Left colon (tissue), 2 donors: ENCODE measurements around the gene RNF213. TPM values are rescaled to one million over a fixed set of nuclear protein-coding genes. Genes with fewer than 3 reads are reported as not detected.

Experiments
- ATAC-seq: fragments of 200-7000 bp; cut with Tn5 transposase; one replicate; pipeline ENCODE4 v1.9.1; 2020; ENCODE audit warnings: mild to moderate bottlenecking, moderate library complexity
- DNase-seq, 2 donors: peaks; one replicate each; pipeline ENCODE4 v3.0.0-alpha.2; 2020
- intact Hi-C, 2 donors: fragments of 100-400 bp; cut with DNase I in 1 of 2; cut with micrococcal nuclease in 1 of 2; formaldehyde crosslinking; loops; one replicate each; pipeline versions ENCODE4 v1.11.2 to v1.14.0; 2022; cut with DNase I, micrococcal nuclease
- total RNA-seq, 2 donors: library from RNA; stranded (reverse); fragmentation: NEBNext Ultra II Directional; extraction: Animal tissue kit (Norgen Biotek cat#: 25700); gene quantifications; one replicate each; pipeline ENCODE4 v1.2.1, GENCODE V29; 2021
- donor health status: DM: no; HTN: no; CAD: no.
- donor health status: DM: yes; HTN: yes; CAD: no.

RNF213 gene
- total RNA-seq, 2 donors from 2014 or later, result 95.9 to 142 TPM

DNA sequence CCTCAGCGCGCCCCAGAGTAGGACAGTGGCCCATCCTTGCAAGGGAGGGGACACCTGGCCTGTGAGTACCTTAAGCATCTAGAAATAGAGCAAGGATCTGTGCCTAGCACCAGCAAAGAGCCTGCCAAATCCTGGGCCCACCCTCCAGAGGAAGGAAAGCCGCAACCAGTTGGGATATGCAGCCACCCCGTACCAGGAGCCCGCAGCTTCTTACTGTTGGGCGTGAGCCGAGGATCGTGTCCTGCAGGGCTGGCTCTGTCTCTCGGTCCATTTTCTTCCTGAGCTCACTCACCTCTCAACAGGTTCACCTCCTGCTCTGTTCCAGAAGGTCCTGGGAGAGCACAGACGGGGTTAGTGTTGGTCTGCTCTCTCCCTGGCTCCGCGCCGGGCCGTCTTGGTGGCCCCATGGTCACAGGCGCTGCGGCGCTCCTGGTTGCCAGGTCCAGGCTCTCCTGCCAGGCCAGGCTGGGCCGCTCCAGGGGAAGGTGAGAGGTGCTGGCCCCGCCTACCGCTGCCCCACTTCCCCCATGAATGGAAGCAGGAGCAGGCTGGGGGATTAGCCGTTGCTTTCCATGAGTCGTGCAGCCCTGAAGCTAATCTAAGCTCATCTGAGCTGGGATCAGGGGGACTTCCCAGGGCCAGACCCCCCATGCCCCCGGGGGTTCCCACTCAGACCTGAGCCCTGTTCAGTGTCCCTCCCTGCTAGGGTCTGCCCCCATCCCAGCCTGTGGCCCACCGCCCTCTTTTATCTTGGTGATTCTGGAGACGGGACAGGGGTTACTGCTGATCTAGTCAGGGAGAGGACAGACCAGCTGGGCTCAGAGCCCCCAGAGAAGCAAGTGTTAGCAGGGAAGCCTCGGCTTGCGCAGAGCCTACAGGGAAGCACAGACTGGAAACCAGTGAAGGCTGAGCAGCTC, 167.0 kb downstream of the RNF213 start:
- DNase-seq, result no peak
- intact Hi-C loops, result loop anchor here (5.0 to 10.0 kb wide), 2 partner anchors 547 to 555 kb away; no protein-coding TSS in a partner anchor
- no peak for ATAC-seq

DNA sequence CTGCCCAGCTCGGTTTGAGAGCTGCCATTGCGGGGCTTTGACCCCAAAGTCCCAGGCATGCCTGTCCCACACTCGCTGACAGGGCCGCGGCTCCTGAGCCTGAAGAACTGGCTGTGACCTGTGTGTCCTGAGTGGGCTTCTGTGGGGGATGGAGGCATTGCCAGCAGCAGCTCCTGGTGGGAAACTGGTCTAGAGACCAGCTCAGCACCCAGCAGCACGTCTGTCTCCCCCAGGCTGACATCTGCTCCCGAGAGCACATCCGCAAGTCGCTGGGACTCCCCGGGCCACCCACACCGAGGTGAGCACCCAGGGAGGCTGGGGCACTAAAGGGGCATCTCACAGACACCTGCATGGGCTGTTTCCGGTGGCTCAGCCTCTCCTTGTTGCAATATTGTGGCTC, 167.7 kb downstream of the RNF213 start:
- ATAC-seq, result no peak
- intact Hi-C loops, result loop anchor here (5.0 to 10.0 kb wide), 2 partner anchors 546 to 554 kb away; no protein-coding TSS in a partner anchor
- DNase-seq, result no peak

GRCh38 chr17:80428796-80429195, 168.1 kb downstream of the RNF213 start:
- intact Hi-C loops, result loop anchor here (5.0 to 10.0 kb wide), 2 partner anchors 546 to 554 kb away; no protein-coding TSS in a partner anchor
- no peak for DNase-seq

GRCh38 chr17:80429356-80430275, 169.0 kb downstream of the RNF213 start:
- DNase-seq, result no peak
- no peak for ATAC-seq
- intact Hi-C loops, result loop anchor here (5.0 to 10.0 kb wide), 3 partner anchors 148 to 553 kb away; no protein-coding TSS in a partner anchor

More at GRCh38 chr17:80428796-80429195, 168.1 kb downstream of the RNF213 start:
- ATAC-seq, result no peak

DNA sequence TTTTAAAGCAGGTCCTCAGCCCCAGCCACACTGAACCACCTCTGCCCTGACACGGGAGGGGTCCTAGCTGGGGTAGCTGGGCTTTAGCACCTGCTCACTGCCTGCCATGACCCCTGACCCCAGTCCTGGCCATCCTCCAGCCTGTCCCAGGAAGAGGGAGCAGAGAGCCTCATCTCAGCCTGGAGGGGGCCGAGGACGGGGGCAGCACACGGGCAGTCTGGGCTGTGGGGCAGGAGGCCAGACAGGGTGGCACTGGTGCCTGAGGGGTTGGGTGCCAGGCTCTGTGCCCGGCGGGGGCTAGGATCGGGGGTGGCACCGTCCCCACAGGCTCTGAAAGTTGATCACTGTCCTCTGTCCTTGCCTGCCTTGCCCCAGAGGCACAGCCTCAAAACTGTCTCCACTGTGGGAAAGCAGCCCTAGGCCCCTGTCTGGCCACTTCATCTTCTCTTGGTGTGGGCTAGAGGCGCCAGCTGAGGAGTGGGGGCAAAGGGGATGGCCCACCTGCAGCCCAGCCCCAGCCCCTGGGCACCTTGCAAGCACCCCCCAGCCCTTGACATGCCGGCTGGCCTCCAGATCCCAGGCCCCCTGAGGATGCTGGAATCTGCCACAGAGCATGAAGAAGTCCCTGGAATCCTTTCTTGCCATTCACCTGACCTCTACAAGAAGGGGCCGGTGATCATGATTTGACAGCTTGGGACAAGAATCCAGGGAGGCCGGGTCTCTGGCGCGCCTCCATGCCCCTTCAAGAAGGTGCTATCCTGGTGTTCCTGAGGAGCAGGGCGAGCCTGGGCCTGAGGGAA, 170.0 kb downstream of the RNF213 start:
- DNase-seq (no peak), ATAC-seq (no peak)
- intact Hi-C loops, result loop anchor here in 1 of 2 donors (5.0 kb wide), 1 partner anchor 147 kb away; no protein-coding TSS in a partner anchor

DNA sequence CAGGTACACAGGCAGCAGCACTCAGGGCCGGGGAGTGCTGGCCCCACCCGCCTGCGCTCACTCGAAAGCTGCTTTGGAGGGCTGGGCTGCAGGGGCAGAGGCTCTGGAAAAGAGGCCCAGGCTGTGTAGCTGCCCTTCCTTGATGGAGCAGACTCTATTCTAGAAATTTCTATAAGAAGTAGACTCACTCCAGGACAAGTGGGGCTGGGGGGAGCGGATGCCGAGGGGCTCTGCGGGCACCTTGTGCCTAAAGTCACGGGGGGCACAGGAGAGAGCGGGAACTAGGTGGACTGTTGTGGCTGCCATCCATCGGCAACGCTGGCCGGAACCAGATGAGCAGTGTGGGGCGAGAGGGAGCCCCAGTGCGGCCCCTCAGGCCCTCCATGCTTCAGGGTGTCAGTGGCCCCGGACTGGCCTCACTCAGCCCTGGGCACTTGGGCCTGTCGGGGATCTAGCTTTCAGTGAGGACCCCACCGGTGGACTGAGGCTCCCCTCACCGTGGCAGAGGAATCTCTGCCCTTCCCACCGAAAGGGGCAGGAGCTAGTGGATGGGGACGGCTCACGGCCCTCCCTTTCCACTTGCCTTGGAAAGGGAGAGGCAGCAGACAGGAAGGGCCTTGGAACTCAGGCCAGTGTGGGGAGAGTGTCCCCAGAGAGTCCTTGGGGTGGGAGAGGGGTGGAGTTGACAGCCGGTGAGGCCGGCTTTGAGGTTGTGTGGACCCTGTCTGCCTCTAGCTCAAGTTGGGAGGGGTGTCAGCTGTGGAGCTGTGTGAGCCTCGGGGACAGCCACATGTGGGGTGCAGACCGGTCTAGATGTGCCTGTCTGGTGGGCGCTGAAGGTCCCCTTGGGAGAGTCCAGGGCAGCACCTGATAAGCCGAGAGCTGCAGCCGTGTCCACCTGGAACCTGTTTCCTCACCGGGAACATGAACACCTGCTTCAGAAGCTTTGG, 170.9 kb downstream of the RNF213 start:
- DNase-seq, result no peak
- intact Hi-C loops, result loop anchor here in 1 of 2 donors (5.0 kb wide), 1 partner anchor 146 kb away; no protein-coding TSS in a partner anchor
- no peak for ATAC-seq

- ATAC-seq (no peak), DNase-seq (peak in 1 of 2 donors; percentile 22)
- intact Hi-C loops, result loop anchor here in 1 of 2 donors (5.0 kb wide), 1 partner anchor 145 kb away; no protein-coding TSS in a partner anchor
These were observed 171.8 kb downstream of the RNF213 start for GRCh38 chr17:80432350-80432955.

DNA sequence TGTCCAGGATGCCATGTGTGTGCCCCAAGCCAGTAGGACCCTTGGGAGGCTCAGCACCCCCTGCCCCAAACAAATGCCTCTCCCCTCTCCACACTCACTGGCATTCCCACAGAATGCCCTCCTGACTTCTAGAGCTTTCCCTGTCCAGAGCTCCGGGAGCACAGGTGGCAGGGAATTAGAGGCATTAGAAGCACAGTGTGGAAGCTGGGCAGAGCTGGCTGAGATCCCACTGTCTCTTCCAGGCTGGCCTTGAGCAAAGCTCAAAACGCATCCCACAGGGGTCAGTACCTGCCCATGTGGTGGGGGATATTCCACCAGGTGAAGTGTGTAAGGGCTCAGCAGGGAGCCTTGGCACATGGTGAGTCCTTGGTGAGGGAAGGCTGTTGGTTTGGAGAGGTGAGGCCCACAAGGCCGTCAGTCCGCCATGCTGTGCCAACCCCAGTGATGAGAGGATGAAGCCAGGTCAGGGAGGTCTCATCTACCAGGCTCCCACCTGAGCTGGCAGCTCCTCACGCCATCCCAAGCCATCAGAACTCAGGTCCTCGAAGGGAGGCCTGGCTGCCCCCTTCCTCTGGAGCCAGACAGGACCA, 172.4 kb downstream of the RNF213 start:
- ATAC-seq, result no peak
- DNase-seq, result no peak
- intact Hi-C loops, result loop anchor here in 1 of 2 donors (5.0 kb wide), 1 partner anchor 144 kb away; no protein-coding TSS in a partner anchor

GRCh38 chr17:80433916-80434666, 173.4 kb downstream of the RNF213 start:
- ATAC-seq (no peak), DNase-seq (no peak)
- intact Hi-C loops, result loop anchor here in 1 of 2 donors (5.0 kb wide), 1 partner anchor 143 kb away; no protein-coding TSS in a partner anchor

- ATAC-seq (no peak), DNase-seq (no peak)
- intact Hi-C loops, result no loop called here
These were observed 176.9 kb downstream of the RNF213 start for GRCh38 chr17:80437532-80437931.

DNA sequence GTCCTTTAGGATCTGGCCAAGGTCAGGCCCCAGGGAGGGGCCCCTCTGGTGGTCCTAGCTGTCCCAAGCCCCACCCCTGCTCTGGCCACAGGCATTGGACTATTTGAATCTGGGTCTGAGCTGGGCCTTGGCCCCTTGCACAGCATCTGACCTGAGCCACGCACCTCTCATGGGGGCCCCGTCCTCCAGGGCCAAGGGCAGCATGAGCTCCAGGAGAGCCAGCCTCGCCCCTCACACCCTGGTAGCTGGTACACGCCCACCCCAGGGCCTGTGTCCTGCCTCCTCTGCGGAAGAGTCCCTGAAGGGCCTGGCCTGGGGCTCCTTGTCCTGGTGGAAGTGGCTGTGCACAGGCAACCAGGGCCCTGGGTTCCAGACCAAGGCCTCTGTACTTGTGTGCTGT, 178.2 kb downstream of the RNF213 start:
- ATAC-seq (no peak), DNase-seq (no peak)
- intact Hi-C loops, result no loop called here

DNA sequence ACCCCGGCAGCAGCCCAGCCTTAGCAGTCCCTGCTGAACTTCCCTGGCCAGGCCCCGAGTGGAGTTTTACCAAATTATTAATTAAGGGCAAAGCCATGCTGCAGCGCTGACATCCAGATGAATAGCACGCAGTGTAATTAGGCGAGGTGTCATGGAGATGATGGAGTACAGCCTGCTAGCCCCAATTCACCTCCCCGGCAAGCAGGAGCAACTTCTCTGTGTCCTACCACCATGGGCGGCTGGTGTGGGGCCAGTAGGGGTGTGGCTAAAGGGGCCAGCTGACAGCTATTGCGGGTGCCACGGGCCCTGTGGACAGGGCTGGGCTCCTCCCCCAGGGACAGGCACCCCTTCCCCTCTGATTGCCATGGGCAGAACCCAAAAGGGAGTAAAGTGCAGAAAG, 178.8 kb downstream of the RNF213 start:
- ATAC-seq, result no peak
- intact Hi-C loops, result no loop called here
- no peak for DNase-seq

DNA sequence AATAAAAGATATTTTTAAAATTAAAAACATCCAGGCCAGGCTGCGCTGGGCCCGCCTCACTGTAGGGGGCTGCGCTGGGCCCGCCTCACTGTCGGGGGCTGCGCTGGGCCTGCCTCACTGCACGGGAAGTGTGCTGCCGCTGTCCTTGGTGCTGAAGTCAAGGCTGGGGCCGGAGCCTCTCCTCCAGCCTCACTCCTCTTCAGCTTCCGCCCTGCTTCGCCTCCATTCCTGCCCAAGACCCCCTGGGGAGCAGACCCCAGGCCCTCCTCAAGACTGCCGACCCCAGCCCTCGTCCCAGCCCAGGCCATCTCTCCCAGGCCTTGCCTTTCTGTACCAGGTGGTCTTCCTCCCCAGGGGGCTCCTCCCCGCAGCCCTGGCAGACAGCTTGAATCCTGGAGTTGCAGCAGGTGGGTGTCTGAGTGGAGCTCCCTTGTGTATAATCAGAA, 180.5 kb downstream of the RNF213 start:
- intact Hi-C loops, result no loop called here
- ATAC-seq, result no peak
- DNase-seq, result peak in 1 of 2 donors; percentile 54

DNA sequence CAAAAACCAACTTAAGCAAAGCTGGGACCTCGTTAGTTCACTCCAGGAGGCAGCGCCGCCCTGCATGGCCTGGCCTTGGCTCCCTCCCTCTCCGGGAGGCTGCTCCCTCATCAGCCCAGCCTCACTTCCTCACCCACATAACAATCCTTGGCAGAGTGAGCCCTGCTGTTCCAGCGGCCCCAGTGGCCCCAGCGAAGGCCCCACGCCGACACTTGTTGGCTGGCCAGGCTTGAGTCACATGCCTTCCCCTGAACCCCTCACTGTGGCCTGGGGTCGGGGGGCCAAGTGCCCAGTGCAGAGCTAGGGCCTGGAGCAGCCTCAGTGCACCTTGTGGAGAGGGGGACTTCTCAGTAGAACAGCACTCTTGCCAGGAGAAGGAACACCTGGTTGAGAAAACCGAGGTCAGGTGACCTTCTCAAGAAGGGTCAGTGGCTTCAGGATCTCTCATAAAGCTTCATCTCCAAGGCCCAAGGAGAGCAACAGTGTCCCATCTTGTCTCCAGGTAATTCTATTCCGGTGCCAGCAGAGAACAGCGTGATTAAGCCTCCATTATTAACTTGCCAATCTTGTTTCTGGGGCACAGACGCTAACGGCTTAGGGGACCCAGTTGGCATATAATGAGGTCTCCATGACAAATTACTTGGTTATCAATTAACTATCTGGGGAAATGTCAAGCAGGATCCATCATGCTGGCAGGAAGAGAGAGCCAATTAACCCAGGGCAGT, 181.1 kb downstream of the RNF213 start:
- intact Hi-C loops, result no loop called here
- ATAC-seq, result no peak

GRCh38 chr17:80442323-80442659, 181.6 kb downstream of the RNF213 start:
- DNase-seq (no peak), ATAC-seq (no peak)
- intact Hi-C loops, result no loop called here

More for the DNA sequence above, 181.1 kb downstream of the RNF213 start:
- DNase-seq, result no peak
